GM18868 (cell line): ENCODE measurements around the gene TMPRSS9.

Experiments
- ATAC-seq: cut with Tn5 transposase; IDR thresholded peaks from one replicate; pipeline ENCODE4 v1.9.1; 2021; ENCODE audit warnings: mild to moderate bottlenecking, moderate library complexity; ENCODE audit not compliant: unreplicated experiment

TMPRSS9 gene

GRCh38 chr19:2359992-2360685 is at the start of gene TMPRSS9:
TSS of gene TMPRSS9 (plus strand) at chr19:2360265. CDS start at chr19:2389786, 29,521 bp downstream.
- ATAC-seq: no peak

- no peak for ATAC-seq
Measured at GRCh38 chr19:2311093-2311492, 49.0 kb upstream of the TMPRSS9 start.

- no peak for ATAC-seq
Measured at GRCh38 chr19:2312820-2313501, 47.1 kb upstream of the TMPRSS9 start.

GRCh38 chr19:2315121-2315817 is 44.8 kb upstream of the TMPRSS9 start:
- ATAC-seq: no peak

- ATAC-seq: no peak
Measured at GRCh38 chr19:2315818-2316353, 44.2 kb upstream of the TMPRSS9 start.

- ATAC-seq: no peak
Measured at GRCh38 chr19:2317300-2317699, 42.8 kb upstream of the TMPRSS9 start.

- no peak for ATAC-seq
Measured at GRCh38 chr19:2317756-2318155, 42.3 kb upstream of the TMPRSS9 start.

- no peak for ATAC-seq
Measured at GRCh38 chr19:2318923-2319322, 41.1 kb upstream of the TMPRSS9 start.

- ATAC-seq: no peak
Measured at GRCh38 chr19:2319551-2319950, 40.5 kb upstream of the TMPRSS9 start.

GRCh38 chr19:2320049-2320448 is 40.0 kb upstream of the TMPRSS9 start:
- no peak for ATAC-seq

- no peak for ATAC-seq
Measured at GRCh38 chr19:2320939-2321338, 39.1 kb upstream of the TMPRSS9 start.

GRCh38 chr19:2321565-2322283 is 38.3 kb upstream of the TMPRSS9 start:
- no peak for ATAC-seq

- ATAC-seq: no peak
Measured at GRCh38 chr19:2323707-2324106, 36.4 kb upstream of the TMPRSS9 start.

- no peak for ATAC-seq
Measured at GRCh38 chr19:2324220-2324948, 35.7 kb upstream of the TMPRSS9 start.

- no peak for ATAC-seq
Measured at GRCh38 chr19:2325281-2326046, 34.6 kb upstream of the TMPRSS9 start.

GRCh38 chr19:2326699-2327360 is 33.2 kb upstream of the TMPRSS9 start:
- no peak for ATAC-seq

- ATAC-seq: no peak
Measured at GRCh38 chr19:2327773-2328400, 32.2 kb upstream of the TMPRSS9 start.

GRCh38 chr19:2328401-2329148 is 31.5 kb upstream of the TMPRSS9 start, which contains the start of the genes LSM7 and SPPL2B:
TSS of gene LSM7 (minus strand) at chr19:2328586. CDS start at chr19:2328566, 20 bp downstream.
TSS of gene SPPL2B (plus strand) at chr19:2328684. CDS start at chr19:2328710, 26 bp downstream.
- ATAC-seq: peak; percentile 65
